Sciatic nerve (tissue), 2 donors: ENCODE results near the gene CSNK2A1. TPM values are rescaled to one million over a fixed set of nuclear protein-coding genes. Genes with fewer than 3 reads are reported as not detected.
A peak's percentile ranks its signal among the peaks of the same experiment; 100 is the strongest.
"Not testable (repeated sequence)": the region's sequence is repeated elsewhere in the genome, so short reads cannot be mapped to it uniquely, and the experiment has no call there.

Source experiments
- ATAC-seq: fragments of 200-7000 bp; cut with Tn5 transposase; one replicate; pipeline ENCODE4 v1.9.1; 2020; ENCODE audit warnings: mild to moderate bottlenecking, moderate library complexity
- DNase-seq: peaks from one replicate; pipeline ENCODE4 v3.0.0-alpha.2; 2020; ENCODE audit warnings: low spot score
- intact Hi-C: fragments of 100-400 bp; cut with DNase I; formaldehyde crosslinking; loops from one replicate; pipeline ENCODE4 v1.14.2; 2022
- total RNA-seq: library from RNA; stranded (reverse); fragmentation: NEBNext Ultra II Directional; extraction: Animal tissue kit (Norgen Biotek cat#: 25700); gene quantifications from one replicate; pipeline ENCODE4 v1.2.1, GENCODE V29; 2021
- donor health status: DM: no; HTN: no; CAD: no.
- donor health status: DM: no; HTN: no; CAD: no.

Gene CSNK2A1
- total RNA-seq, 1 donor from 2014 or later = 91.4 TPM

DNA sequence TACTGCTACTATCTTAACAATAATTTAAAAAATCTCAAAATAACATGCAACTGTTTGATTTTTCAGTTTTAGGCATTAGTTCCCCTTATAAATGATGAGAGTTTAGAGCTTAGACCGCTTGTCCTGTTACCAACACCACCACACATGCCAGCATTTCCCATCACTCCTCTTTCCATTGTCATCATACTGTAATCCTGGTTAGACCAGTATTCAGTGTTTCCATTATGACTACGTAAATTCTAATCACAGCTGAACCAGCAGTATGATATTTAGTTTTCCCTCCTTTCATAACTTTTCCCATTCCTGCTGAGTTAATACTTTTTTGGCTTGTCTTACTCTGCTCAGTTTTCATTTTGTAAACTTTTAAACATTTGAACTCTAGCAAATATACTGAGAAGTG is 69.0 kb downstream of the CSNK2A1 start:
- DNase-seq = no peak
- intact Hi-C loops = no loop called here
- no peak for ATAC-seq

DNA sequence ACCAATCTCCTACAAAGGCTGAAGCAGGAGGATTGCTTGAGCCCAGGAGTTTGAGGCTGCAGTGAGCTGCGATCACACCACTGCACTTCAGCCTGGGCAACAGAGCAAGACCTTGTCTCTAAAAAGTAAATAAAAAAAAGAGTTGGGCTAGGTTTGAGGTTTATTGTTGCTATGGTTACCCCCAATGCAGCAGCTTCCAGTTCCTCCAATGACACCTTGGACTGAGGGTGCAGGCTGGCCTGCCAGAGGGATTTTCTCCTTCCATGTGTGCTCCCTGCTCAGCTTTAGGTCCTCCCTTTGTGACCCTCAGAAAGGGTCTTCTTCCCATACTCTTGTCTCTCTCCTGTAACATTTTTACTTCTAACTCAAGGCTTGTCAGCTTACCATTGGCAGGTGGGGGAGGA is 70.7 kb downstream of the CSNK2A1 start:
- ATAC-seq (no peak), DNase-seq (no peak)
- intact Hi-C loops = no loop called here

DNA sequence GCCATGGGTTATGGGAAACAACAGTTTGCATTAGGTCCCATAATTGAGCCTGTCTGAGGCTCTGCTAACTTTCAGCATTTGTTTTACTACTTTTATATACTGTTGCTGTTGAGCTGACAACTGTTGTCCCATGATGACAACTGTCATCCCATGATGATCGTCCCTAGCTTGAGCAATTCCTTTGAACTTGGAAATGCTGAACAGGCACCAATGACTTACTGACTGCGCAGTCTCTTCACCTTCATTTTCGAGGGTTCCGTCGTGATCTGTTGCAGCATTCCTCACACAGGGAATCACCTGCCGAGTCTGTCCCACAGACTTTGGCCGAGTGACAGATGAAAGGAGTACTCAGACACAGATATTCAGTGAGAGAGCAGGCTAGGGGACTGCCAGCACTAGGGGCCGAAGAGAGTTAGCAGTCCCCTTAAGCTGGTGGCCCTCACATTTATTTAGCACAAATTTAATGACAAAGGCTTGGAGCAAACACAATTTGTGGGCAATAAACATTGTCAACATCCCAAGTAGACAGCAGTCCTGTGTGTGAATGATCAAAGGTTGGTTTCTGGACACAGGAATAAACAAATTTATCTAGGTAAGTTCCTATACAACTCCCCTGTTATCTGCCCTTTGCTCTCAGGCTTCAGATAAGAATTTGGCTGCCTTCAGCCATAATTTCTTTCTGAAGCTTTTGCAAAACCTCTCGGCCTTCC is 71.3 kb downstream of the CSNK2A1 start:
- ATAC-seq (no peak), DNase-seq (no peak)
- intact Hi-C loops = no loop called here

DNA sequence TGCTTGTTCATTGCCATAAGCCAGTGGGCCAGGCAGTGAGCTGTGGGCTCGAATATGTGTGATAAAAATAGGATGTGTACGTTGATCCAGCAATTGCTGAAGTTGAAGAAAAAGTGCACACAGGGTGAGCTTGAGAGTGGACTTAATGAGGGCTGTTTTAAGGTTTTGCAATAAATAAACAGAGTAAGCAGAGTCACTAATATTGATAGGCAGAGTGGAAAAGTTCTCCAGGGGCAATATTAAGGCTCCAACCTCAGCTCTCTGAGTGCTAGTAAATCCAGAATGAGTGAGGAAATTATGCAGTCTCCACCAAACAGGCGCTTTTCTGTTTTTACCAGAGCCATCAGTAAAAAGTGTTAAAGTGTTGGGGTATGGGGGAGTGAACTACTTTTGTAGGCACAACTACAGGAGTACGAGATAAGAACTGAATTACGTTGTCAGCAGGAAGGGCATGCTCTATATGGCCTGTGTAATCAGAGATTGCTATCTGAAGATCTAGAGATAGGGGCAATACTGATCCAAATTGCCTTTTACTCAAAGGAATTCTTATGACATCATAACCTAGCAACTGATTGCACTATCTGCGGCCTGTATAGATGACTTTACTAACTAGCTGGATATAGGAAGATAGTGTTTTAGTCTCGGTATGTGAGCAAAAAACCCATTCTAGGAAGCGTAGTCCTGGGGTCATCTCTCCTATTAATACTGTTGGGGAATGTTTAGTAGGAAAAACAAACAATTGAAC is 73.7 kb downstream of the CSNK2A1 start:
- DNase-seq (no peak), ATAC-seq (no peak)
- intact Hi-C loops = no loop called here

- ATAC-seq (no peak), DNase-seq (no peak)
- intact Hi-C loops = no loop called here
These were observed 75.8 kb downstream of the CSNK2A1 start for GRCh38 chr20:467755-468154.

DNA sequence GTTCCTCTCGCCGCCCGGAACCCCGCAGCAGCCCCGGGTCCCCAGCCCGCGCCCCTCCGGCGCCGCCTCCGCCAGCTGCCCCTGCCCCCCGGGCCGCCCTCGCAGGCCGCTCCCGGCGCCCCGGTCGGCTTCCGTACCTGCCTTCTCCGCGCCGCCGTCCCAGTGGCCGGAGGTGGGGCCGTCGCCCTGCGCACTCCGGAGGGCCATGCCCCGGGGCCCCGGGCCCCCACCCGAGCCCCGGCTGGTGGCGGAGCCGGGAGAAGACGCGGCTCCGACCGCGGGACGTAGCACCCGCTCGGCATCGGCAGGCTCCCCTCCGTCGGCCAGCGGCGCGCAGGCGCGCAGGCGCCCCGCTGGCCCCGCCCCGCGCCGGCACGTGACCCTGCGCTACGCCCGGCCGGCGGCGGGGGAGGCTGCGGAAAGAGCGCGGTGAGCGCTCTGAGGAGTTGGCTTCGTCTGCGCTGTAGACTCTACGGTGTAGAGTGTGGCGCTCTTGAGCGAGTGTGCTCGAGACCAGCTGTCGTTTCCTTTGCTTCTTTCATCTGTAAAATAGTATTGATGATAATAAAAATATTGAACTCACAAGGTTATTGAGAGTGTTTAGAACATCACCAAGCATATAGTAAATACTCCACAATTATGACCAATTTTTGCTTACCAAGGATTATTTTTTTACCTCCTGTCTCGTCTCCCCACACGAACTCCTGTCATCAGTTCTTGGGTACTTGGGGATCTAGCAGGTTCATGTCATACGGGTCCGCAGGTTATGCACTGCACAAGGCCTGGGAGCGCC is 81.2 kb downstream of the CSNK2A1 start, which contains the start of gene TBC1D20:
TSS of gene TBC1D20 (minus strand) at position 335 of the 793 bp plus-strand sequence. CDS start at position 207, 128 bp downstream.
- DNase-seq = peak; percentile 90
- ATAC-seq = peak; percentile 99
- intact Hi-C loops = no loop called here

DNA sequence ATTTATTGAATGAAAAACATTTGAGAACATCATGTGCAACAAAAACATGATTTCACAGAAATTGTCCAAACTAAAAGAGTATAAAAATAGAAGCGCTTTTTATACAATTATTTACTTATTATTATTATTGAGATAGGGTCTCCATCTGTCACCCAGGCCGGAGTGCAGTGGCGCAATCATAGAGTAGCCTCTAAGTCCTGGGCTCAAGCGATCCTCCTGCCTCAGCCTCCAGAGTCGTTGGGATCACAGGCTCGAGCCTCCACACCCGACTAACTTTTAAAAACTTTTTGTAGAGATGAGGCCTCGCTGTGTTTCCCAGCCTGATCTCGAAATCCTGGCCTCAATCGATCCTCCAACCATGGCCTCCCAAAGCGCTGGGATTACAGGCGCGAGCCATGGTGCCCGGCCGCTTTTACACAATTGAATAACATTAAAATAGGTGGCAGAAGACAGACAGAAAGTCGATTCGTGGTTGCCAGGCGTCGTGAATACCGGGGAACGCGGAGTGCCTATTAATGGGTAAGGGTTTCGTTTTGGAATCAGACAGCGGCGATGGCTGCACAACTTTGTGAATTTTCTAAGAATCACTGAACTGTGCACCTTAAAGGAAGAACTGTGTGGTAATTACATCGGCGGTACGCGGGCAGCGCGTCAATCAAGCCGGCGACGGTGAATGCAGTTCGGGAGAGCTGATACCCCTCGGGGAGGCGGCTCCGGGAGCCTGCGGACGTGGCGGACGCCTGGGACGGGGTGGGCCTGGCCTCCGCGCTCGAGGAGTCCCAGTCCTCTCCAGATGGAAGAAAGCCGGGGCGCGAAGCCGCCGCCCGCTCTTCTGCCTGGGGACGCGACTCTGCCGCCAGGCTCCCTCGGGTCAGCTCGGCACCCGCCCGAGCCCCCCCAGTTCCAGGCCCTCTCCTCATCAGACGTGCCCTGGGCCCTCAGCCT is 82.1 kb downstream of the CSNK2A1 start:
- DNase-seq = peak; percentile 65

DNA sequence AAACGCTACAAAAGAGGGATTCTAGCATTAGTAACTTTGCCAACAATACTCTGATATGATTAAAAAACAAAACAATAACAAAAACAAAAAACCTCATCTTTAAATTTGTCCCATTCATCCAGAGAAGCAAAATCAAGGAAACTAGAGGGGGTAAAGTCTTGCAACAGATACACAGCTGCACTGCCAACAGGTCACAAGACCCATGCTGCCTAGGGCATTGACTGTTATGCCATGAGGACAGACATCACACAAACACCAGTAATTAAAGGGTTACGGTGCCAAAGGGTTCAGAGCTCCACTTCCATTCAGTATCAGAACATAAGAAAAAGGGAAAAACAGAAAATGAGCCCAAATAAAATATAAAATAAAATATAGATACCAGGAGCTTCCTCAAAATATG is 82.9 kb downstream of the CSNK2A1 start:
- ATAC-seq (no peak), DNase-seq (no peak)
- intact Hi-C loops = no loop called here

More for the DNA sequence above, 82.1 kb downstream of the CSNK2A1 start:
- ATAC-seq = peak; percentile 43
- intact Hi-C loops = no loop called here

GRCh38 chr20:460180-460579 is 83.4 kb downstream of the CSNK2A1 start:
- ATAC-seq (no peak), DNase-seq (no peak)
- intact Hi-C loops = no loop called here

DNA sequence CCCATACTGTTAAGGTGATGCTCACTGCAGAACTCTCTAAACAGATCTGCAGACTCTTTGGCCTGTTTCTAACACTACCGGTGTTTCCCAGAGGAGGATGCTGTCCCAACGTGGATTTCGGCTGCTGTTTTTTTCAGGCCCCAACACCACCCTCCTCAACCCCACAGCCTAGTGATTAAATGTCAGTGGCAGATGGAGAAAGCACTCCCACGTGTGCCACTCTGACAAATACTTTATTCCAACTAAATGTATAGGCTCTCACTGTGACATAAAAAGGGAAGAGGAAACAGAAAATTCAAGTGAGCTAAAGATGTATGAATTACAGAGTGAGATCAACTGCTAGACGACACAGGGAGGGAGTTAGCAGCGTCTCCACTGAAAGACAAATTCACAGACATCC is 84.8 kb downstream of the CSNK2A1 start:
- intact Hi-C loops = no loop called here
- ATAC-seq (no peak), DNase-seq (no peak)

- intact Hi-C loops = no loop called here
These were observed 88.6 kb downstream of the CSNK2A1 start for GRCh38 chr20:454951-455350.

DNA sequence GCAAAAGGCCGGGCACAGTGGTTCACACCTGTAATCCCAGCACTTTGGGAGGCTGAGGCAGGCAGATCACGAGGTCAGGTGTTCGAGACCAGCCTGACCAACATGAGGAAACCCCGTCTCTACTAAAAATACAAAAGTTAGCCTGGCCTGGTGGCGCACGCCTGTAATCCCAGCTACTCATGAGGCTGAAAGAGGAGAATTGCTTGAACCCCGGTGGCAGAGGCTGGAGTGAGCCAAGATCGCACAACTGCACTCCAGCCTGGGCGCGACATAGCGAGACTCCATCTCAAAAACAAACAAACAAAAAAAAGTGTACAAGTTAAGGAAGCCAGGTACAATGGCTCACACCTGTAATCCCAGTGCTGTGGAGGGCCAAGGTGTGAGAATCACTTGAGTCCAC is 91.6 kb downstream of the CSNK2A1 start:
- DNase-seq, intact Hi-C loops, ATAC-seq: not testable (repeated sequence)

More at GRCh38 chr20:454951-455350, 88.6 kb downstream of the CSNK2A1 start:
- ATAC-seq = no peak
- DNase-seq = no peak

DNA sequence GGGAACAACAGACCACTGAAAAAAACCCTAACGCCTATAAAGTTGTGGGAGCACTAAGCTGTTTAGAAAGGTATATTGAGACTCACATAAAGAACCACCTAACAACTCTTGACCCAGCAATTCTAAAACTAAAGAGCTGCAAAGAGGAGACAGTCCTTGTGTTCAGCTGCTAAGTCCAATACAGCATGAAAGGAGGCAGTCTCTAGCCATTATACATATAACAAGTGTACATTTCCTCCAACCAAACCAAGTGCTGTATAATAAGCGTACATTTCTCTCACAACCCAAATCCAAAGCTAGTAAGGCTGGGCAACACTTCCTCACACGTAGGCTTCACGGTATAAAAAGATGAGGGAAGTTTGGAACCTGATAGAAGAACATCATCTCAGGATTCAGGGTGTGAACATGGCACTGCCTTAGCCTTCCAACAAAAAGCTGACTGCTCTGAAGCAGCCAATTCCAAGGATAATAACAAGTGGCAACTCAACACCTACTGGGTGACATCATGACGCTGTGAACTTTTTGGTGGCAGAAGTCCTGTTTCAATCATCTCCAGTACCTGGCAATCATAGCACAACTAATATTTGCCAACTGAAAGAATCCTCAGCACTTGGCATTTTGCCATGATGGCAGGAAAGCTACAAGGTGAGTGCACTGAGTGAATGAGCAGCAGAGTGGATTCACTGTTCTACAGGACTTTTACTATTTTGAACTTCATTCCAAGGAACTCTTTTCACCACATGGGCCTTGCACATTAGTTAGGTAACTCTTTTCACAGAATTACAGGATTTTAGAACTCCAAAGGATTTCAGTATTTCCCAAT is 97.9 kb downstream of the CSNK2A1 start:
- DNase-seq = no peak
- ATAC-seq = no peak
- intact Hi-C loops = no loop called here

GRCh38 chr20:444862-445426 is 98.6 kb downstream of the CSNK2A1 start:
- peak; percentile 53 for ATAC-seq

GRCh38 chr20:444117-444516 is 99.5 kb downstream of the CSNK2A1 start:
- no peak for ATAC-seq
- peak; percentile 17 for DNase-seq
- intact Hi-C loops = no loop called here

More at GRCh38 chr20:444862-445426, 98.6 kb downstream of the CSNK2A1 start:
- DNase-seq = peak; percentile 55
- intact Hi-C loops = no loop called here

DNA sequence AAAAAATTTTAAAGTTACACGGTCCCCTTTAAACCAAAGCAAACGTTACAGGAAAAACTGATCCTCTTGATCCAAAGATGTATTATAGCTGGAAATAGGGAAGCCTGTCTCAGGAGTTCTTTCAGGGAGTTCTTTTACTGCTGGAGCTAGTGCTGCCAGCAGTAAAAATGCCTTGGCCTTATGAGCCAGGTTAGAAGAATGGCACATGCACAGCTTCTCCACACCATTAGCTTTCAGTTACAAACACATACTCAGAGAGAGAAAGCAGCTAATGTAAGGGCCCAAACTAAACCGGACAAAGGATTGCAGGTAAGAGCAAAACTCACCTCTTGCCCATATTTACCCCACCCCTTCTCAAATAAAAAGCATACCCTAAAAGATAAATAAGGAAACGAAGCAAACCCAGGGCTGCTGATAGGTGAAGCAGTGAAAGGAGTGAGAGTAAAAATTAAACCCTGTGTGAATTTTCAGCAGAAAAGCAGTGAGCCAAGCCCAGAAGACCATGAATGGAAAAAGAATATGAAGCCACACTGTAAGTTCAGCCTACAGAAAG is 100.3 kb downstream of the CSNK2A1 start:
- no peak for DNase-seq
- ATAC-seq = no peak
- intact Hi-C loops = no loop called here

- intact Hi-C loops = no loop called here
- DNase-seq (peak; percentile 25), ATAC-seq (no peak)
These were observed 103.0 kb downstream of the CSNK2A1 start for GRCh38 chr20:440636-441035.
